A673 (cell line): ENCODE data around the gene IRX5. TPM values are rescaled to one million over a fixed set of nuclear protein-coding genes. Genes with fewer than 3 reads are reported as not detected.

ENCODE experiments used
- BruUV-seq: library from RNA; stranded (reverse); fragments of 400-500 nt; replicated peaks from 2 replicates; lab custom pipeline; 2021; lab: Mats Ljungman, UMichigan
- CTCF ChIA-PET: fragments of 300-600 bp; sonication (Branson Sonifier 250); formaldehyde crosslinking; loops from one replicate; lab custom pipeline; 2022; ENCODE audit warnings: antibody characterized with exemption; lab: Charles Lee
- POLR2A ChIA-PET: fragments of 300-600 bp; sonication (Branson Sonifier 250); formaldehyde crosslinking; loops from one replicate; lab custom pipeline; 2022; ENCODE audit warnings: antibody characterized with exemption; ENCODE audit not compliant: low non-redundant PET; lab: Charles Lee
- DNase-seq: peaks from one replicate; pipeline ENCODE4 v3.0.0-alpha.2; 2015; ENCODE audit warnings: low spot score
- H3K27ac ChIP-seq: fragments of 200-600 bp; sonication (generic); 2 replicates; pipeline ENCODE4 v1.5.1; 2016; ENCODE audit warnings: mixed run types, low read depth, mild to moderate bottlenecking, mixed read lengths, antibody characterized with exemption, low read length; ENCODE audit not compliant: poor library complexity, severe bottlenecking
- H3K27me3 ChIP-seq: fragments of 200-600 bp; sonication (generic); replicated peaks from 2 replicates; pipeline ENCODE4 v1.6.1; 2017; ENCODE audit warnings: mixed run types, low read depth, mild to moderate bottlenecking, mixed read lengths, antibody characterized with exemption, low read length; ENCODE audit not compliant: insufficient read depth, poor library complexity
- H3K36me3 ChIP-seq: fragments of 200-600 bp; sonication (generic); 2 replicates; pipeline ENCODE4 v1.6.1; 2016; ENCODE audit warnings: mixed run types, mild to moderate bottlenecking, mixed read lengths, antibody characterized with exemption, low read length; ENCODE audit not compliant: insufficient read depth, poor library complexity, severe bottlenecking
- H3K4me1 ChIP-seq: fragments of 200-600 bp; sonication (generic); 2 replicates; pipeline ENCODE4 v1.6.1; 2017; ENCODE audit warnings: mixed run types, mild to moderate bottlenecking, mixed read lengths, antibody characterized with exemption, low read length; ENCODE audit not compliant: insufficient read depth, poor library complexity, severe bottlenecking
- H3K4me3 ChIP-seq: fragments of 200-600 bp; sonication (generic); 2 replicates; pipeline ENCODE4 v1.5.1; 2016; ENCODE audit warnings: low read depth, mixed run types, mild to moderate bottlenecking, mixed read lengths, low read length; ENCODE audit not compliant: poor library complexity, severe bottlenecking
- H3K9me3 ChIP-seq: fragments of 200-600 bp; sonication (generic); 2 replicates; pipeline ENCODE4 v1.6.1; 2016; ENCODE audit warnings: mixed run types, low read depth, mild to moderate bottlenecking, mixed read lengths, antibody characterized with exemption, low read length; ENCODE audit not compliant: poor library complexity, severe bottlenecking
- EZH2 ChIP-seq: fragments of 200-600 bp; sonication (generic); IDR thresholded peaks from 2 replicates; pipeline ENCODE4 v1.6.1; 2017; ENCODE audit warnings: borderline replicate concordance, low read depth, mild to moderate bottlenecking, mixed read lengths, antibody characterized with exemption, low read length; ENCODE audit not compliant: poor library complexity, severe bottlenecking
- intact Hi-C: fragments of 100-400 bp; cut with micrococcal nuclease; formaldehyde crosslinking; loops from one replicate; pipeline ENCODE4 v1.10.0; 2022; ENCODE audit not compliant: unreplicated experiment
- total RNA-seq: library from RNA; stranded (reverse); gene quantifications from 2 replicates; pipeline ENCODE4 v1.2.3, GENCODE V29; 2021
- TF ChIP-seq, protein P1 (sequence below): fragments of 300-800, 200-600 bp; sonication (generic); conservative IDR thresholded peaks from 2 replicates; pipeline ENCODE4 v1.5.1; 2017; ENCODE audit warnings: low read depth, mild to moderate bottlenecking, antibody characterized with exemption, low read length, moderate library complexity, mixed read lengths

The IRX5 gene
- total RNA-seq, 1 experiment from 2014 or later, result 9.0 TPM

DNA sequence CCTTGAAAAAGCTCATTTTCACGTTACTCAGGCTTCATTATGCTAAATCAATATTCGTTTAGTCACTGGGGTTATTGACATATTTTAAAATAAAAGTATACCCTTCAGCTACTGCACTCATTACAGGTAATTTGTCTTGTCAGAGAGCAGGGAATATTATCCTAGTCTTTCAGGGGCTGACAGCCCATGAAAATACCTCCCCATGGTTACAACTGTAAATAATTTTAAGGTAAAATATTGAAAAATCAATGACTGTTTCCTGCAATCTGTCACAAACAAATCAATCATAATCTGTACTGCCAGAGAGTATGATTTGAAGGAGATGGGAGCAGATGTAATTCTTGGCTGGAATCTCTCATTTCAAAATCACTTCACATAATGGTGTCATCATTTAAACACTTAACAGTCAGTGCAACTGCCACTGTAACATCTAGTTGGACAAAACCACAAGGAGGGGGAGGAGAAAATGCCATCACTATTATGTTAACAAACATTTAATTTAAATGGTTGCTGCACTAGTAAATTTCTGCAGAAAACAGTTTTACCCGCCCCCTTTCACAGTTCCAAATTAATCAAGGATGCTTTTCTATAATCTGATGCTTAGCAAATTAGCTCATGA, 9.3 kb upstream of the IRX5 start:
- POLR2A ChIA-PET, result no interaction called here
- DNase-seq, result no peak
- H3K4me3 ChIP-seq, result no peak overlapping the region
- intact Hi-C loops, result loop anchor here (10.0 kb wide), 4 partner anchors 287 to 1217 kb away; partner anchors contain the start of genes FTO and RPGRIP1L
- H3K27me3 ChIP-seq, result no peaks in the 10 kb centered on the region
- TF ChIP-seq, protein P1, sequence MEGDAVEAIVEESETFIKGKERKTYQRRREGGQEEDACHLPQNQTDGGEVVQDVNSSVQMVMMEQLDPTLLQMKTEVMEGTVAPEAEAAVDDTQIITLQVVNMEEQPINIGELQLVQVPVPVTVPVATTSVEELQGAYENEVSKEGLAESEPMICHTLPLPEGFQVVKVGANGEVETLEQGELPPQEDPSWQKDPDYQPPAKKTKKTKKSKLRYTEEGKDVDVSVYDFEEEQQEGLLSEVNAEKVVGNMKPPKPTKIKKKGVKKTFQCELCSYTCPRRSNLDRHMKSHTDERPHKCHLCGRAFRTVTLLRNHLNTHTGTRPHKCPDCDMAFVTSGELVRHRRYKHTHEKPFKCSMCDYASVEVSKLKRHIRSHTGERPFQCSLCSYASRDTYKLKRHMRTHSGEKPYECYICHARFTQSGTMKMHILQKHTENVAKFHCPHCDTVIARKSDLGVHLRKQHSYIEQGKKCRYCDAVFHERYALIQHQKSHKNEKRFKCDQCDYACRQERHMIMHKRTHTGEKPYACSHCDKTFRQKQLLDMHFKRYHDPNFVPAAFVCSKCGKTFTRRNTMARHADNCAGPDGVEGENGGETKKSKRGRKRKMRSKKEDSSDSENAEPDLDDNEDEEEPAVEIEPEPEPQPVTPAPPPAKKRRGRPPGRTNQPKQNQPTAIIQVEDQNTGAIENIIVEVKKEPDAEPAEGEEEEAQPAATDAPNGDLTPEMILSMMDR, result no peak
- H3K4me1 ChIP-seq, result peaks cover 49% of the 10 kb centered on the region
- CTCF ChIA-PET, result no interaction called here
- no peaks in the 10 kb centered on the region for H3K9me3 ChIP-seq
- H3K27ac ChIP-seq, result no peak overlapping the region
- BruUV-seq, result no TSS peak
- peaks cover 35% of the 10 kb centered on the region for H3K36me3 ChIP-seq

DNA sequence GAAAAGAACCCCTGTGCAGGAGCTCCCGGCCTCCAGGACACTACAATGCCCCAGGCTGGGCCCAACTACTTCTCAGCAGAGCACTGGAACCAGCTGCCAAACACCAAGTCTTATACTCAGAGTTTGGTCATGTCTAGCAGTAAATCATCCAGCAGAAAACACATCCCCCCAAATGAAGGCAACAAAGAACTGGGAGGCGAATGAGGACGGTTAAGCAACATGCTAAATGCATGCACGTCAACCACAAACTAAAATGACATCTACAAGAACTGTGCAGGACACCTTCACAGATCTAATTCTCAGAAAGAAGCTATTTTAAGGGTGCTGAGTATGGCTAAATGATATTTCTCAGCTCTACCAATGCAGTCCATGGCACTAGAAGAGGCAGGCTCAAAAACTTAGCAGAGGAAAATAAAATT, 7.6 kb upstream of the IRX5 start:
- Histone ChIP-seq H3K27me3 (no peaks in the 10 kb centered on the region), H3K27ac (peak overlapping the region; percentile 21), H3K4me3 (no peak overlapping the region), H3K36me3 (peaks cover 31% of the 10 kb centered on the region), H3K9me3 (no peaks in the 10 kb centered on the region), H3K4me1 (peaks cover 53% of the 10 kb centered on the region)
- POLR2A ChIA-PET, result no interaction called here
- intact Hi-C loops, result loop anchor here (10.0 kb wide), 4 partner anchors 288 to 1218 kb away; partner anchors contain the start of genes FTO and RPGRIP1L
- no peak for TF ChIP-seq EZH2
- TF ChIP-seq, protein P1, result no peak
- BruUV-seq, result no TSS peak
- peak; percentile 31 for DNase-seq
- CTCF ChIA-PET, result no interaction called here

DNA sequence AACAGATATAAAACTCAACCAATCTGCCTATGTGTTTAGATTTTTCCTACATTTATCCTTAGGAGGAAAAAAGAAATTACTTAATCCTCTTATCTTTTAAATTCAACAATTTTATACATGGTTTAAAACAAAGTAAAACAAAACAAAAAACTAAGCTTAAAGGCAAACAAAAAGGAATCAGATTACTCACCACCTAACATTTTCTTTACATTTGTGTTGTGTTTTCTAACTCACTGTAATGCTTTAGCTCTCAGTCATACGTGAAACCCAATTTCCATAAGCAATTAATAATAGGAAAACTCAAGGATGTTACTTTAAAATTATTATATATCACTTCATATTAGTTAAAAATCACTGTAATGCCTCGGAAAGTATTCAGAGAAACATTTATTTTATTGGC, 6.7 kb upstream of the IRX5 start:
- peaks cover 22% of the 10 kb centered on the region for H3K36me3 ChIP-seq
- POLR2A ChIA-PET, result no interaction called here
- no peak overlapping the region for H3K27ac ChIP-seq
- no peak for DNase-seq
- no TSS peak for BruUV-seq
- H3K4me1 ChIP-seq, result peaks cover 53% of the 10 kb centered on the region
- CTCF ChIA-PET, result no interaction called here
- TF ChIP-seq, protein P1, result no peak
- no peaks in the 10 kb centered on the region for H3K9me3 ChIP-seq
- no peaks in the 10 kb centered on the region for H3K27me3 ChIP-seq
- intact Hi-C loops, result loop anchor here (10.0 kb wide), 4 partner anchors 289 to 1219 kb away; partner anchors contain the start of genes FTO and RPGRIP1L
- H3K4me3 ChIP-seq, result no peak overlapping the region
